ENCODE measurements around the gene MZT2B.
"Not testable (repeated sequence)": the region's sequence is repeated elsewhere in the genome, so short reads cannot be mapped to it uniquely, and the experiment has no call there.

- TF ChIP-seq CTCF, POLR2AphosphoS5, POLR2A (IDR thresholded peaks at IDR 0.05): not testable (repeated sequence)
Measured at GRCh38 chr2:130138841-130139251, 43.2 kb upstream of the MZT2B start.
